NB4 (cell line): ENCODE results near the gene UQCR11.

Experiments
- DNase-seq: peaks from one replicate; pipeline ENCODE4 v3.0.0; 2010; ENCODE audit warnings: low read depth
- H3K4me3 ChIP-seq: one replicate; pipeline ENCODE4 v1.5.1; 2011; ENCODE audit warnings: mild to moderate bottlenecking, low read depth, low read length, moderate library complexity
- MYC ChIP-seq: IDR thresholded peaks from 2 replicates; pipeline ENCODE4 v1.6.1; 2011; ENCODE audit warnings: low read depth, low read length
- POLR2A ChIP-seq: IDR thresholded peaks from 2 replicates; pipeline ENCODE4 v1.6.1; 2011; ENCODE audit warnings: mild to moderate bottlenecking; ENCODE audit not compliant: insufficient read length; ENCODE audit errors: extremely low read depth
- TF ChIP-seq, protein P1 (sequence below): IDR thresholded peaks from one replicate; pipeline ENCODE4 v1.5.1; 2012; ENCODE audit warnings: low read depth, low read length
- TF ChIP-seq, protein P2 (sequence below): IDR thresholded peaks from 2 replicates; pipeline ENCODE4 v1.6.1; 2011; ENCODE audit warnings: low read depth, low read length

UQCR11 gene

GRCh38 chr19:1613808-1614570, 8.7 kb upstream of the UQCR11 start:
- H3K4me3 ChIP-seq = no peak overlapping the region
- TF ChIP-seq POLR2A (no peak), MYC (no peak)
- TF ChIP-seq, protein P1, sequence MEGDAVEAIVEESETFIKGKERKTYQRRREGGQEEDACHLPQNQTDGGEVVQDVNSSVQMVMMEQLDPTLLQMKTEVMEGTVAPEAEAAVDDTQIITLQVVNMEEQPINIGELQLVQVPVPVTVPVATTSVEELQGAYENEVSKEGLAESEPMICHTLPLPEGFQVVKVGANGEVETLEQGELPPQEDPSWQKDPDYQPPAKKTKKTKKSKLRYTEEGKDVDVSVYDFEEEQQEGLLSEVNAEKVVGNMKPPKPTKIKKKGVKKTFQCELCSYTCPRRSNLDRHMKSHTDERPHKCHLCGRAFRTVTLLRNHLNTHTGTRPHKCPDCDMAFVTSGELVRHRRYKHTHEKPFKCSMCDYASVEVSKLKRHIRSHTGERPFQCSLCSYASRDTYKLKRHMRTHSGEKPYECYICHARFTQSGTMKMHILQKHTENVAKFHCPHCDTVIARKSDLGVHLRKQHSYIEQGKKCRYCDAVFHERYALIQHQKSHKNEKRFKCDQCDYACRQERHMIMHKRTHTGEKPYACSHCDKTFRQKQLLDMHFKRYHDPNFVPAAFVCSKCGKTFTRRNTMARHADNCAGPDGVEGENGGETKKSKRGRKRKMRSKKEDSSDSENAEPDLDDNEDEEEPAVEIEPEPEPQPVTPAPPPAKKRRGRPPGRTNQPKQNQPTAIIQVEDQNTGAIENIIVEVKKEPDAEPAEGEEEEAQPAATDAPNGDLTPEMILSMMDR = no peak
- TF ChIP-seq, protein P2, sequence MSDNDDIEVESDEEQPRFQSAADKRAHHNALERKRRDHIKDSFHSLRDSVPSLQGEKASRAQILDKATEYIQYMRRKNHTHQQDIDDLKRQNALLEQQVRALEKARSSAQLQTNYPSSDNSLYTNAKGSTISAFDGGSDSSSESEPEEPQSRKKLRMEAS = no peak
- DNase-seq = no peak

- no peak for DNase-seq
- H3K4me3 ChIP-seq = no peak overlapping the region
- no peak for TF ChIP-seq POLR2A
- TF ChIP-seq MYC = no peak
- TF ChIP-seq, protein P1 = no peak
- TF ChIP-seq, protein P2 = no peak
These were observed 7.9 kb upstream of the UQCR11 start for GRCh38 chr19:1613146-1613545.

DNA sequence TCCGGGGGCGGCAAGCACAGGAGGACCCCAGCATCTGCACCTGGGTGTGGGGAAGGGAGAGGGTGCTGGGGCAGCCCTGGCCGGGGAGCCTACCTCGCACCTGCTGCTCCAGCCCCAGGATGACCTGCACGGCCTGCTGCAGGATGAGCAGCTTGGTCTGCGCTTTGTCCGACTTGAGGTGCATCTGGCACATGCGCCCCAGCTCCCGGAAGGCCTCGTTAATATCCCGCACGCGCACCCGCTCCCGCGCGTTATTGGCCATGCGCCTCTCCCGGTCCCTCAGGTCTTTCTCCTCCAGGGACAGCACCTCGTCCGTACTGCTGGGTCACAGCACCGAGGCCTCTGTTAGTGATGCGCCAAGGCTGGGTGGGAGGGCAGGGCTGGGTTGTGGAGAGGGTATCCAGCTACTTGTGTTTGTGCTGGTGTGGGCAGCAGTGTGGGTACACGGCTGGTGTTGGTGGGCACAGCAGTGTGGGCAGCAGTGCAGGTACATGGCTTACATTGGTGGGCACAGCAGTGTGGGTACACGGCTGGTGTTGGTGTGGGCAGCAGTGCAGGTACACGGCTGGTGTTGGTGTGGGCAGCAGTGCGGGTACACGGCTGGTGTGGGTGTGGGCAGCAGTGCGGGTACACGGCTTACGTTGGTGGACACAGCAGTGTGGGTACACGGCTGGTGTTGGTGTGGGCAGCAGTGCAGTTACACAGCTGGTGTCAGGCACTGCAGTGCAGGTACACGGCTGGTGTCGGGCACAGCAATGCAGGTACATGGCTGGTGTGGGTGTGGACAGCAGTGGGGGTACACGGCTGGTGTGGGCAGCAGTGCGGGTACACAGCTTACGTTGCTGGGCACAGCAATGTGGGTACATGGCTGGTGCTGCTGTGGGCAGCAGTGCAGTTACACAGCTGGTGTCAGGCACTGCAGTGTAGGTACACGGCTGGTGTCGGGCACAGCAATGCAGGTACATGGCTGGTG, 7.1 kb upstream of the UQCR11 start:
- no peak overlapping the region for H3K4me3 ChIP-seq
- DNase-seq = no peak
- TF ChIP-seq POLR2A (no peak), MYC (no peak)
- TF ChIP-seq, protein P1 = no peak
- TF ChIP-seq, protein P2 = no peak

GRCh38 chr19:1611353-1611752, 6.1 kb upstream of the UQCR11 start:
- DNase-seq = no peak
- H3K4me3 ChIP-seq = no peak overlapping the region
- no peak for TF ChIP-seq POLR2A
- TF ChIP-seq MYC = no peak

- no peak for TF ChIP-seq MYC
- TF ChIP-seq, protein P2 = no peak
- TF ChIP-seq, protein P1 = no peak
- TF ChIP-seq POLR2A = no peak
- no peak overlapping the region for H3K4me3 ChIP-seq
- no peak for DNase-seq
These were observed 5.3 kb upstream of the UQCR11 start for GRCh38 chr19:1610579-1610978.
